ENCODE measurements around the gene DCANP1.

The DCANP1 gene

DNA sequence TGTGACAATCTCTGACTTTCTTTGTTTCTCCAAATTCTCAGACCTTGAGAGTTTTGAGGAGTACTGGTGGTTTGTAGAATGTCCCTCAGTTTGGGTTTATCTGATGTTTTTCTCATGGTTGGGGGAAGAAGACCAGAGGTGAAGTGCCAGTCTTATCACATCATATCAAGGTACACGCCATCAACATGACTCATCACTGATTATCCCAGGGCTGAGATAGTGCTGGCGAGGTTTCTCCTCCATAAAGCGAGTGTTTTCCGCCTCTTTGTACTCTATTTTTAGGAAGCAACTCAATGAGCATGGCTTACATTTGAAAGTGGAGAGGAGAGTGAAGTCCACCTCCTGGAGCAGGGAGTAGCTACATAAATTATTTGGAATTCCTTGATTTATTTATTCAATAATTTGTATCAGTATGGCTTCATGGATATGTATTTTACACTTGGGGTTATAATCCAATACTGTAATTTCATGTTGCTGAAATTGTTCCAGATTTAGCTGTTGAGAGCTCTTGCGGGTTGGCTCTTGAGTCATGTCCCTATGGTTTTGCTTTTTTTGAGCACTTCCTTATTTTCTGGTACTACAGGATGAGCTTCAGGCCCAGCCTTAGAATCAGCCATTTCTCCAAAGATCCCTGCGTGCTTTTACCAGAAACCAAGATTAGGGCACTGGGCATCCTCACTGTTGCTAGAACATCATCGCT is 23.9 kb downstream of the DCANP1 start:
- DNase-seq (ENCODE audit: low read depth) = peak; percentile 17

DNA sequence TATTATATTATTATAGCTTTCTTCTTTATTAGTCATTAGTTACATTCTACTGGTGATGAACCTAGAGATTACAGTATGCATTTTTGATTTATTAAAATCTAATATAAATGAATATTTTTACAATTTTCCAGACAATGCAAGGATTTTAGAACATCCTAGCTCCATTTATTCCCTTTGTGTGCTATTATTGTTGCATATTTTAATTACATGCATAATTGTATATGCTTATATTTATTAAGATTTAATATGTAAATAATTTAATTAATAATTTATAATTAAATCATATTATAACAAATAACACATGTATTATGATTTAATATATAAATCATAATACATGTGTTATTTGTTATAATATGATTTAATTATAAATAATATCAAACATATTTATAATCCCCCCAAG is 24.7 kb downstream of the DCANP1 start:
- no peak for DNase-seq (ENCODE audit: low read depth)

DNA sequence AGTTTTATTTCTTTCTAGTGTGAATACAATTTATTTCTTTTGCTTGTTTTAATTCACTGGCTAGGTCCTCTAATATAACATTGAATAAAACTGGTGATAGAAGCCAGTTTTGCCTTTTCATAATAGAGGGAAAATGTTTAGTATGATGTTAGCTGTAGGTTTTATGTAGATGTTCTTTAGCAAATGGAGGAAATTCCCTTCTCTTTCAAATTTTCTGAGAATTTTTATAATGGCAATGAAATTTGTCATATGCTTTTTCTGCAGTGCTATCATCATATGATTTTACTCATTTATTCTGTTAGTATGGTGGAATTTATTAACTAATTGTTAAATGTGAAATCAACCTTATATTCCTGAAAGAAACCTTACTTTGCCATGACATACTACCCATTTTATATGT is 30.1 kb downstream of the DCANP1 start:
- no peak for DNase-seq (ENCODE audit: low read depth)

DNA sequence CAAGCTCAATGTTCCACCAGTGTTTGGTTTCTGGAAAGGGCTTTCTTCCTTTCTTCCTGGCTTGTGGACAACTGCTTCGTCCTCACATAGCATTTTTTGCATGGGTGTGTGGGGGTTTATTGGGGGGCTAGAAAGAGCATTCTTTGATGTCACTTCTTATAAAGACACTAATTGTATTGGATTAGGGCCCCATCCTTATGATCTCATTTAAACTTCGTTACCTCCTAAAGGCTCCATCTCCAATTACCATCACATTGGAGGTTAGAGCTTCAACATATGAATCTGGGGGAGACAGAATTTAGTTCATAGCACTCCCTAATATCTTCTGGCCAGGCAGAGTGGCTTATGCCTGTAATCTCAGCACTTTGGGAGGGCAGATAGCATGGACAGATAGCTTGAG is 42.1 kb downstream of the DCANP1 start:
- no peak for DNase-seq (ENCODE audit: low read depth)

DNA sequence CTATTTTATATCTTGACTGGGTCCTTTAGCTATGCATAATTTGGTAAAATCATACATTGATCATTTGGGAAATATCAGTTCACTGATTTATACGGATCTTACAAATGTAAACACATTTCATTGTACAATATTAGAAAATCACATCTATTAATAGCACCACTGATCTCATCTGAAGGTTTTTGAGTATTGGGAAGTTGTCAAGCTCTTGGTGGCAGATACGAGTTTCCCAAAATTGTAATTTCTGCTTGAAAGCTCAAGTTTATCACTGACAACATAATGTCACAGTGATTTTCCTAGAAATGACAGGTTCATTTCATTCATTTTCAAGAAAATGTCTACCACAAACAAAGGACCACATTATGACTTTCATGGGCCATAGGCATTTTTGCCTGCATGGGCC is 45.1 kb downstream of the DCANP1 start:
- DNase-seq (ENCODE audit: low read depth) = no peak

DNA sequence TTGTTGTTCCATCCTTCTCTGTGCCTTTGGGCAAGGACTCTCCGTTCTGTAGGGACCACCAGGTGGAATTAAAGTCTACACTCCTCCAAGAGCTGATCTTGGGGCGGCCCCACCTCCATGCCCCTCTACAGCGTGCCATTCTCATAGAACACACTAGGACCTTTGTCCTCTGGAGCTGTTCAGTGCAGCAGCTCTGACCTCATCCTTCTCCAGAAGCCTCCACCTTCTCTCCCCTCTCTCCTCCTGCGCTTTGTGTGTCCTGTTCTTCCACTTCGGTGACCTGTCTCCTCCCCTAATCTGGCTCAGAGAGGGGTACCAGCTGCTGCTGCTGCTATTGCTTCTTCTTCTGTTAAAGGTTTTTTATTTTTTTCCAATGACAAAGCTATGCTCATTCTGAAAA is 46.3 kb downstream of the DCANP1 start:
- no peak for DNase-seq (ENCODE audit: low read depth)

DNA sequence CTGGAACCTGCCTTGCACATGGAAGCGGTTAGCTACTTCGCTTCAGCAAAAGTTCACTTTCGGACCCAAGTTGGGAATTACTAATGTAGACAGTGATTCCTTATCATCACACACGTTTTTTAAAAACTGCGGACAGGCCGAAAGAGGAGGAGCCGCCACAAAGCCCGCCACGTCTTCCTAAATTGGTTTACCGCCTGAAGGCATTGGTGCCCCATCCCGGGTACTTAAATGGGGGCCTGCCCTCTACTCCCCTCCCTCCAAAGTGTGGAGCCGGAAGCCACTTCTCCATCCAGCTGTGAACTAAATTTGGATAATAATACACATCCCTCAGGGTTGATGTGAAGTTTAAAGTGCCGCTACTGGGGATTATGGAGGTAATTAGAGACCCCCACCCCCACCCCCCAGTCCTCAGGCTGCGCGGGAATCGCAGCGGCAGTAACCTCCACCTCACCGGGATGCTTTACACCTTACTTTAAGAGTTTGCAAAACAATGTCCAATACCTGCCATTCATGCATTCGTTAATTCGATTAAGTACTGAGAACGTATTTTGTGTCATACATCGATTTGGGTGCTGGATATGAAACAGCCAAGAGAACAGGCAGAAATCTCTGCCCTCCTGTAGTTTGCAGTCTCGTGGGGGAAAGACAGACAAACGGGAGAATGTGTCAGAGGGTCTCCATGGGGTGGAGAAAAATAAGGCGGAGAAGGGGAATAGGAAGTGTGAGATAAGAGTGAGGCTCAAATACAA is 47.2 kb downstream of the DCANP1 start:
- no peak for DNase-seq (ENCODE audit: low read depth)

DNA sequence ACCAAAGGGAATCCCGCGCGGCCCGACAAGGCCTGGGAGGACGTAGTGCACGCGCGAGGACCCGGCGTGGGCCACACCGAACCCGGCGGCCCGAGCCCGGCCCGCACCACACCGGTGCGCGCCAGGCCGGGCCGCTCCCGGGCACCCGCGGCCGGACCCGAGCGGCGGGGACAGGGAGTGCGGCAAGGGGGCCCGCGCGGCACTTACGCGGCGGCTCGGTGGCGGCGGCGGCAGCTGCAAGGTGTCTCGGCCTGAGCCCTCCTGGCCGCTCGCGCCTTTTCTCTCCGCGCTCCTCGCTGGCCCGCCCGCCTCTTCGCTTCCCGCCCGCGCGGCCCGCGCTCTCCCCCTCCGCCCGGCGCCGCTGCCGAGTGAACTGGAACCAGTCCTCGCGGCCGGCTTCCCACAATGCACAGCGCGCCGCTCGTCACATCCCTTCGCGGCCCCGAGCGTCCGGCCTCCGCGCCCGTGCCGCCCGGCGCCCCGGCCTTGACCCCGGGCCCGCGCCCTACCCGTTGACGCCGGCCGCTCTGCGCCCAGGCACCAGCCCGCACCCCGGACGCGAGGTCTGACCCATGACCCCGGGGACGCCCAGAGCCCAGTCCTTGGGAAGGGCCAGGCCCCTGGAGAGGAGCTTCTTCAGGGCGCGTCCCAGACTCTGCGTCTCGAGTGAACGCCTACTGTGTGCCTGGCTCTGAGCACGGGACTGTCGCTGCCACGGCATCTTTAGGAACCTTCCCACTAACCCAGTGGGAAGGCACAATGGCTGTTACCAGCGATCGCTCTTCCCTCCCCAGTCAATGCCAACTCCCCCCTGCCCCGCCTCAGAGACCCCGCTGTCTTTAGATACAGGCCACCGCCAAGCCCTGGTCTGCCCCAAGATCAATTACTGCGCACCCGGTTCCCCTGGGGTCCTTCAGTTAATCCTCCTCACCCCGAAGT is 48.0 kb downstream of the DCANP1 start, which contains the start of gene MACROH2A1:
TSS of gene MACROH2A1 (minus strand) at position 377 of the 939 bp plus-strand sequence. CDS start 10,138 bp downstream, outside the sequence.
- peak; percentile 85 for DNase-seq (ENCODE audit: low read depth)

DNA sequence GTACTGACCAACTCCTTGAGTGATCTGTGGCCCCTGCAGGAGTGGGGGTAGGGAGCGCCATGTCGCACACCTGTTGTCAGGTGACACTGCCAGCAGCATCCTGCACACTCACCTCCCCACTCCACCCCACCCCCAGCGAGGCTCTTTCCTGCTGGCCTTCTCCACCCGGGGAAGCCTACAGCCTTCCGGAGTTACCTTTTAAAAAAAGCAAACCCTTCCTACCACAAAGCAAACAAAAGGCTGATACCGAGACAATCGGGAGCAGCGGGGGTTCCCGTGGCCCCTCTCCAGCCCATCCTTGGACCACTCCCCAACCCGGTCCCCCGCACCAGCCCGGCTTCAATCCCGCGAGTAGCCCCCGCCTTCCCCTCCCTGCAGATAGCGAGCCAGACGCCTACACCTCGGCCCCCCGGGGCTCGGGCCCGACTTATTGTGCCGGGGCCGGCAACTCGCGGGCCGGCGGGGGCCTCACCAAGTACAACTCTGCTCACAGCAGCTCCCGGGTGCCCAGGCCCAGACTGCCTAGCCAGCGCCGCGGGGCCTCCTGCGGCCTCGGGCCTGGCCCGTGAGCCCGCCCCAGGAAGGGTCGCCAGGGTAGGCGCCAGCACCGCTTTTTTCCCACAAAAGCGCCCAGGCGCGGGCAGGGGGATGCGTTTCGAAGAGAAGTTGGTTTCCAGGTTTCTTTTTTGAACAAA is 48.8 kb downstream of the DCANP1 start:
- DNase-seq (ENCODE audit: low read depth) = peak; percentile 48

DNA sequence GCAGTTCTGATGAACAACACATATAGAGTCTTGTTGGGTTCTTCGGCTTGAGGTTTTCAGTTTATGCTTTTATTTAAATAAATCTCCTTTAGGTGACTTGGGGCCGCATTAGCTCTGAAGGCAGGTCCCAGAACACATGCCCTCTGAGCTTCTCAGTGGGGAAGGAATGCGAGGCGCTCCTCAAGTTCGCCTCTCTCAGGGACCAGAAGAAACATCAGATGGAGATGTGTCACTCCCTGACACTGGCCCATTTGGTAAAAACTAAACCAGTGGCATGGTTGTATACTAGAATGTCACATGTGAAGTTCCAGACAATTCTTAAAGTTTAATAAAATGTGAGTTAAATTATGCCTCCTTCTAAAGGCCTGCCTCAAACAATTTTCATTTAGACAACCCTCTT is 50.1 kb downstream of the DCANP1 start:
- no peak for DNase-seq (ENCODE audit: low read depth)

DNA sequence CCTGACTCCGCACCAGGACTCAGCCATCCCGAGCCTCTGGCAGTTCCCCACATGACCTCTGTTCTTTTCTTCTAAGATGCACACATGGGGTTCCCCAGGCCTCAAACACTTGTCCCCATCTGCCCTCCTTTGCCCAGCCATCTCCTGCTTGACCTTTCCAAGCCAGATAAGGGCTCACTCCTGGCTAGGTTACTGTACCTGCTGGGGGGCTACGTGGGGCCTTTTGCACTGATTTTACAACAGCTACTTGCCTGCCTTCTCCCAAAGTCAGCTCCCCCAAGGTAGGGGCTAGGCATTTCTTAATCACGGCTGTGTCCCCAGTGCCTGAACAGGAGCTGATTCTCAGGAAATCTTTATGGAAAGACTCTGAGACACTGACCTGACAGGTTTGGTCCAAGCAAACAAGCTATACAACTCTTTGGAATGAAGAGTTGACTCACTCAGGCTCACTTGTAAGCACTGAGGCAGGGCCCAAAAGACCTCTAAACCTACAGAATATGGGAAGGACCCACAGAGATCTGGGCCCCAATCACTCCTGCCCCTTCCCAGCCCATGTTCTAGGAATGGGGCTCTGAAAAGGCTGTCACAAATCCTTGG is 50.6 kb downstream of the DCANP1 start:
- DNase-seq (ENCODE audit: low read depth) = no peak

DNA sequence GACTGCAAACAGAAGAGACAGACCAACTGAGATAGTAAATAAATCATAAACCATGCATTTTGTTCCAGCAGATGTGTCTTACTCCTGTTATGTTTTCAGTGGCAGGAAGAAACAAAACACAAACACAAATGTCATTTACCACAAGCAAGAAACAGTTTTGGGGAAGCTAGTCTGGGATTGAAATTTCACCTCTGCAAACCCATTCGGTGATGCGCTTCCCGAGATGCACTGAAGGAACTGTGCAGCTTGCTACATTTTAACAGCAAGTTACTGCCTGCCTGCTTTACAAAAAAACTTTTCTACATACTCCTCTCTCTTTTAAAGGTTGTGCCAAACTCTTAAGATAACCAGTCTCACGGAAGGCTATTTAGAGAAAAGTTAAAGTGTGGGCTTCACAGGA is 51.3 kb downstream of the DCANP1 start:
- DNase-seq (ENCODE audit: low read depth) = no peak

DNA sequence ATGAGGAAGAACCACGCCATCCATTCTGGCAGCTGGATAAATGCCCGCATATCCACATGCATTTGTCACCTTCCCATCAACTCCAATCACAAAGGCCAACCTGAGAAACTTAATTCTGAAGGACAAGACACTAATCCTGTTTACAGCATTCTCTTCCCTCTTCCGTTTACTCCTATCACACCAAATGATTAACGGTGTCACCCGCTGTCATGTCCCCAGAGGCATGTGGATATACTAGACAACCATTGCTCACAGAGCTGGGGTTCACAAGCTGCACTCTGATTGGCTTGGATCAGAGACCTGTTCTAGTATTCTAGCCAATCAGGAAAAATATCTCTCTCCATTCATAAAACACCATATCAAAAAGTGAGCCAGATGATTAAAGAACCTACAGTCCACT is 51.7 kb downstream of the DCANP1 start:
- DNase-seq (ENCODE audit: low read depth) = no peak

Measured in iris pigment epithelial cell (primary cell).